GM23338 (cell line): ENCODE data around the gene MEGF6.

ENCODE experiments used
- CREB1 ChIP-seq: fragments of 250-450 bp; sonication (Bioruptor Pico); IDR thresholded peaks from 2 replicates; pipeline ENCODE4 v1.5.0; 2020; ENCODE audit warnings: low read depth, mild to moderate bottlenecking, moderate library complexity
- CTCF ChIP-seq, 2 experiments: fragments of 200-600 bp in 1 of 2; sonication (generic) in 1 of 2; conservative IDR thresholded peaks; 2 replicates each; pipeline versions ENCODE4 v1.5.1 to v1.6.1; 2016 to 2017; ENCODE audit warnings: antibody characterized with exemption in 2 of 2, low read depth in 2 of 2, mild to moderate bottlenecking in 2 of 2, moderate library complexity in 1 of 2
- EZH2 ChIP-seq: fragments of 200-600 bp; sonication (generic); IDR thresholded peaks from one replicate; pipeline ENCODE4 v1.8.0; 2017; ENCODE audit warnings: antibody characterized with exemption, mild to moderate bottlenecking, low read depth; ENCODE audit not compliant: unreplicated experiment
- EZH2phosphoT487 ChIP-seq: fragments of 200-600 bp; sonication (generic); IDR thresholded peaks from one replicate; pipeline ENCODE4 v1.8.1; 2018; ENCODE audit warnings: antibody characterized with exemption; ENCODE audit not compliant: unreplicated experiment
- JUNB ChIP-seq: IDR thresholded peaks from one replicate; pipeline ENCODE4 v1.6.1; 2016; ENCODE audit warnings: antibody characterized with exemption; ENCODE audit not compliant: unreplicated experiment
- POLR2AphosphoS5 ChIP-seq: IDR thresholded peaks from 2 replicates; pipeline ENCODE4 v1.6.1; 2016; ENCODE audit warnings: antibody characterized with exemption, low read depth
- ZNF331 ChIP-seq: fragments of 250-450 bp; sonication (Bioruptor Pico); IDR thresholded peaks from 2 replicates; pipeline ENCODE4 v1.5.0; 2020; ENCODE audit warnings: low read depth, mild to moderate bottlenecking, moderate library complexity
- TF ChIP-seq, protein P1 (sequence below): IDR thresholded peaks from 2 replicates; pipeline ENCODE4 v1.6.1; 2016; ENCODE audit warnings: antibody characterized with exemption
- TF ChIP-seq, protein P2 (sequence below): IDR thresholded peaks from one replicate; pipeline ENCODE4 v1.6.1; 2018; ENCODE audit warnings: antibody characterized with exemption; ENCODE audit not compliant: unreplicated experiment

- no peak for TF ChIP-seq CTCF (conservative IDR thresholded peaks at IDR 0.05; ENCODE audit: low read depth in 2 of 2)
- TF ChIP-seq EZH2: no peak
- no peak for TF ChIP-seq EZH2phosphoT487
- TF ChIP-seq POLR2AphosphoS5: peak; percentile 67; the same call in 1 of the 2 replicates
- TF ChIP-seq, protein P1, sequence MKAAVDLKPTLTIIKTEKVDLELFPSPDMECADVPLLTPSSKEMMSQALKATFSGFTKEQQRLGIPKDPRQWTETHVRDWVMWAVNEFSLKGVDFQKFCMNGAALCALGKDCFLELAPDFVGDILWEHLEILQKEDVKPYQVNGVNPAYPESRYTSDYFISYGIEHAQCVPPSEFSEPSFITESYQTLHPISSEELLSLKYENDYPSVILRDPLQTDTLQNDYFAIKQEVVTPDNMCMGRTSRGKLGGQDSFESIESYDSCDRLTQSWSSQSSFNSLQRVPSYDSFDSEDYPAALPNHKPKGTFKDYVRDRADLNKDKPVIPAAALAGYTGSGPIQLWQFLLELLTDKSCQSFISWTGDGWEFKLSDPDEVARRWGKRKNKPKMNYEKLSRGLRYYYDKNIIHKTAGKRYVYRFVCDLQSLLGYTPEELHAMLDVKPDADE: no peak
- TF ChIP-seq, protein P2, sequence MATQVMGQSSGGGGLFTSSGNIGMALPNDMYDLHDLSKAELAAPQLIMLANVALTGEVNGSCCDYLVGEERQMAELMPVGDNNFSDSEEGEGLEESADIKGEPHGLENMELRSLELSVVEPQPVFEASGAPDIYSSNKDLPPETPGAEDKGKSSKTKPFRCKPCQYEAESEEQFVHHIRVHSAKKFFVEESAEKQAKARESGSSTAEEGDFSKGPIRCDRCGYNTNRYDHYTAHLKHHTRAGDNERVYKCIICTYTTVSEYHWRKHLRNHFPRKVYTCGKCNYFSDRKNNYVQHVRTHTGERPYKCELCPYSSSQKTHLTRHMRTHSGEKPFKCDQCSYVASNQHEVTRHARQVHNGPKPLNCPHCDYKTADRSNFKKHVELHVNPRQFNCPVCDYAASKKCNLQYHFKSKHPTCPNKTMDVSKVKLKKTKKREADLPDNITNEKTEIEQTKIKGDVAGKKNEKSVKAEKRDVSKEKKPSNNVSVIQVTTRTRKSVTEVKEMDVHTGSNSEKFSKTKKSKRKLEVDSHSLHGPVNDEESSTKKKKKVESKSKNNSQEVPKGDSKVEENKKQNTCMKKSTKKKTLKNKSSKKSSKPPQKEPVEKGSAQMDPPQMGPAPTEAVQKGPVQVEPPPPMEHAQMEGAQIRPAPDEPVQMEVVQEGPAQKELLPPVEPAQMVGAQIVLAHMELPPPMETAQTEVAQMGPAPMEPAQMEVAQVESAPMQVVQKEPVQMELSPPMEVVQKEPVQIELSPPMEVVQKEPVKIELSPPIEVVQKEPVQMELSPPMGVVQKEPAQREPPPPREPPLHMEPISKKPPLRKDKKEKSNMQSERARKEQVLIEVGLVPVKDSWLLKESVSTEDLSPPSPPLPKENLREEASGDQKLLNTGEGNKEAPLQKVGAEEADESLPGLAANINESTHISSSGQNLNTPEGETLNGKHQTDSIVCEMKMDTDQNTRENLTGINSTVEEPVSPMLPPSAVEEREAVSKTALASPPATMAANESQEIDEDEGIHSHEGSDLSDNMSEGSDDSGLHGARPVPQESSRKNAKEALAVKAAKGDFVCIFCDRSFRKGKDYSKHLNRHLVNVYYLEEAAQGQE: no peak
- no peak for TF ChIP-seq JUNB
- TF ChIP-seq CREB1: 0 out of 2 replicates have a peak, but pooled peaks have one; percentile 7
- TF ChIP-seq ZNF331 (CRISPR knock-in tag): no peak
Observed at GRCh38 chr1:3611170-3612019, at the start of gene MEGF6.
